WTC11 (cell line): Measurements from ENCODE around the gene ASTE1. TPM values are rescaled to one million over a fixed set of nuclear protein-coding genes. Genes with fewer than 3 reads are reported as not detected.
A peak's percentile ranks its signal among the peaks of the same experiment; 100 is the strongest.

ENCODE experiments used
- ATAC-seq: fragments of 200-7000 bp; cut with Tn5 transposase; 2 replicates; pipeline ENCODE4 v1.10.0; 2021; ENCODE audit warnings: mild to moderate bottlenecking, moderate library complexity
- CTCF ChIA-PET: fragments of 300-600 bp; sonication (Branson Sonifier 250); formaldehyde crosslinking; loops from one replicate; lab custom pipeline; 2021; ENCODE audit warnings: antibody characterized with exemption; lab: Charles Lee
- POLR2A ChIA-PET: fragments of 350-600 bp; sonication (Branson Sonifier 250); formaldehyde crosslinking; loops from one replicate; lab custom pipeline; 2021; ENCODE audit warnings: antibody characterized with exemption; lab: Charles Lee
- DNase-seq: peaks from one replicate; pipeline ENCODE4 v3.0.0; 2021; ENCODE audit warnings: low spot score
- H3K27ac Mint-ChIP-seq: 2 replicates; pipeline ENCODE4 v1.8.0; 2021; ENCODE audit warnings: mixed read lengths
- H3K27me3 Mint-ChIP-seq: 2 replicates; pipeline ENCODE4 v1.8.0; 2021; ENCODE audit warnings: low read depth, mild to moderate bottlenecking, moderate library complexity, mixed read lengths
- H3K36me3 Mint-ChIP-seq: 2 replicates; pipeline ENCODE4 v1.8.0; 2021; ENCODE audit warnings: mixed read lengths
- H3K4me1 Mint-ChIP-seq: 2 replicates; pipeline ENCODE4 v1.8.0; 2022; ENCODE audit warnings: mixed read lengths
- H3K4me3 Mint-ChIP-seq: 2 replicates; pipeline ENCODE4 v1.8.0; 2021; ENCODE audit warnings: mild to moderate bottlenecking, moderate library complexity, mixed read lengths
- H3K9me3 Mint-ChIP-seq: 2 replicates; pipeline ENCODE4 v1.8.0; 2021; ENCODE audit warnings: mixed read lengths
- ATF1 ChIP-seq: sonication (generic); formaldehyde crosslinking; IDR thresholded peaks from 2 replicates; pipeline ENCODE4 v1.8.1; 2023; ENCODE audit warnings: mild to moderate bottlenecking, moderate library complexity, missing genetic modification reagents
- CBFB ChIP-seq: sonication (generic); formaldehyde crosslinking; IDR thresholded peaks from 2 replicates; pipeline ENCODE4 v1.8.1; 2022; ENCODE audit warnings: mild to moderate bottlenecking, low read depth, missing genetic modification reagents
- CREB1 ChIP-seq: sonication (generic); formaldehyde crosslinking; IDR thresholded peaks from 2 replicates; pipeline ENCODE4 v1.8.0; 2023; ENCODE audit warnings: mild to moderate bottlenecking, missing genetic modification reagents
- ETV6 ChIP-seq: sonication (generic); formaldehyde crosslinking; IDR thresholded peaks from 2 replicates; pipeline ENCODE4 v1.8.1; 2022; ENCODE audit warnings: mild to moderate bottlenecking, missing genetic modification reagents
- FOXK1 ChIP-seq: sonication (generic); formaldehyde crosslinking; IDR thresholded peaks from 2 replicates; pipeline ENCODE4 v1.8.0; 2022; ENCODE audit warnings: mild to moderate bottlenecking, moderate library complexity, missing genetic modification reagents
- MXD4 ChIP-seq: fragments of 250-450 bp; sonication (Bioruptor Pico); IDR thresholded peaks from 2 replicates; pipeline ENCODE4 v1.8.0; 2021; ENCODE audit warnings: mild to moderate bottlenecking, moderate library complexity, borderline replicate concordance
- NFATC4 ChIP-seq: fragments of 250-450 bp; sonication (Bioruptor Pico); IDR thresholded peaks from 2 replicates; pipeline ENCODE4 v1.9.0; 2021; ENCODE audit warnings: mild to moderate bottlenecking
- SMAD3 ChIP-seq: sonication (generic); formaldehyde crosslinking; IDR thresholded peaks from 2 replicates; pipeline ENCODE4 v1.8.0; 2022; ENCODE audit warnings: missing genetic modification reagents, mild to moderate bottlenecking, borderline replicate concordance
- ZBTB21 ChIP-seq: sonication (generic); formaldehyde crosslinking; IDR thresholded peaks from 2 replicates; pipeline ENCODE4 v1.8.1; 2023; ENCODE audit warnings: mild to moderate bottlenecking, missing genetic modification reagents, borderline replicate concordance
- ZNF121 ChIP-seq: sonication (generic); formaldehyde crosslinking; IDR thresholded peaks from 2 replicates; pipeline ENCODE4 v1.8.0; 2023; ENCODE audit warnings: missing genetic modification reagents
- ZNF219 ChIP-seq: sonication (generic); formaldehyde crosslinking; IDR thresholded peaks from 2 replicates; pipeline ENCODE4 v1.8.0; 2023; ENCODE audit warnings: missing genetic modification reagents, mild to moderate bottlenecking, borderline replicate concordance
- ZNF232 ChIP-seq: sonication (generic); formaldehyde crosslinking; IDR thresholded peaks from 2 replicates; pipeline ENCODE4 v1.8.0; 2022; ENCODE audit warnings: mild to moderate bottlenecking, missing genetic modification reagents
- ZNF263 ChIP-seq: sonication (generic); formaldehyde crosslinking; IDR thresholded peaks from 2 replicates; pipeline ENCODE4 v1.8.1; 2022; ENCODE audit warnings: low read depth, mild to moderate bottlenecking, moderate library complexity, missing genetic modification reagents
- ZNF317 ChIP-seq: sonication (generic); formaldehyde crosslinking; IDR thresholded peaks from 2 replicates; pipeline ENCODE4 v1.8.1; 2023; ENCODE audit warnings: low read depth, mild to moderate bottlenecking, moderate library complexity, missing genetic modification reagents, borderline replicate concordance
- ZNF423 ChIP-seq: fragments of 250-450 bp; sonication (Bioruptor Pico); IDR thresholded peaks from 2 replicates; pipeline ENCODE4 v2.1.2; 2022; ENCODE audit warnings: mild to moderate bottlenecking, moderate library complexity
- ZNF671 ChIP-seq: fragments of 250-450 bp; sonication (Bioruptor Pico); IDR thresholded peaks from 2 replicates; pipeline ENCODE4 v1.8.0; 2021; ENCODE audit warnings: mild to moderate bottlenecking
- ZSCAN18 ChIP-seq: fragments of 250-450 bp; sonication (Bioruptor Pico); IDR thresholded peaks from 2 replicates; pipeline ENCODE4 v2.1.2; 2022; ENCODE audit warnings: mild to moderate bottlenecking, moderate library complexity
- total RNA-seq: library from RNA; stranded (reverse); gene quantifications from 3 replicates; pipeline ENCODE4 v1.2.3, GENCODE V29; 2021
- TF ChIP-seq, protein P1 (sequence below): sonication (generic); formaldehyde crosslinking; IDR thresholded peaks from 2 replicates; pipeline ENCODE4 v1.8.1; 2023; ENCODE audit warnings: mild to moderate bottlenecking, missing genetic modification reagents, borderline replicate concordance
- TF ChIP-seq, protein P2 (sequence below): fragments of 200-600 bp; IDR thresholded peaks from 2 replicates; pipeline ENCODE4 v1.8.0; 2022; ENCODE audit warnings: antibody characterized with exemption
- TF ChIP-seq, protein P3 (sequence below): sonication (generic); formaldehyde crosslinking; IDR thresholded peaks from 2 replicates; pipeline ENCODE4 v1.8.0; 2023; ENCODE audit warnings: missing genetic modification reagents
- TF ChIP-seq, protein P4 (sequence below): sonication (generic); formaldehyde crosslinking; IDR thresholded peaks from 2 replicates; pipeline ENCODE4 v1.8.1; 2022; ENCODE audit warnings: missing genetic modification reagents, borderline replicate concordance
- TF ChIP-seq, protein P5 (sequence below): sonication (generic); formaldehyde crosslinking; IDR thresholded peaks from 2 replicates; pipeline ENCODE4 v1.8.1; 2022; ENCODE audit warnings: mild to moderate bottlenecking, moderate library complexity, missing genetic modification reagents
- TF ChIP-seq, protein P6 (sequence below): sonication (generic); formaldehyde crosslinking; IDR thresholded peaks from 2 replicates; pipeline ENCODE4 v1.8.1; 2023; ENCODE audit warnings: mild to moderate bottlenecking, missing genetic modification reagents, moderate library complexity

Gene ASTE1
- total RNA-seq, 1 experiment from 2014 or later: 5.8 TPM

GRCh38 chr3:131001071-131001470, 25.6 kb downstream of the ASTE1 start:
- Mint-ChIP-seq H3K9me3 (no peaks in the 10 kb centered on the region), H3K36me3 (peaks cover 25% of the 10 kb centered on the region), H3K27me3 (no peaks in the 10 kb centered on the region), H3K4me1 (no peaks in the 10 kb centered on the region)
- ChIA-PET CTCF (no interaction called here), POLR2A (no interaction called here)
- no peak for TF ChIP-seq ETV6 (CRISPR knock-in tag)
- TF ChIP-seq ZNF317: no peak
- TF ChIP-seq, all 79 proteins: peak for 0
- Mint-ChIP-seq H3K4me3 (no peak overlapping the region), H3K27ac (peak overlapping the region; percentile 78; the same call in 1 of the 2 replicates)
- DNase-seq (no peak), ATAC-seq (no peak)

DNA sequence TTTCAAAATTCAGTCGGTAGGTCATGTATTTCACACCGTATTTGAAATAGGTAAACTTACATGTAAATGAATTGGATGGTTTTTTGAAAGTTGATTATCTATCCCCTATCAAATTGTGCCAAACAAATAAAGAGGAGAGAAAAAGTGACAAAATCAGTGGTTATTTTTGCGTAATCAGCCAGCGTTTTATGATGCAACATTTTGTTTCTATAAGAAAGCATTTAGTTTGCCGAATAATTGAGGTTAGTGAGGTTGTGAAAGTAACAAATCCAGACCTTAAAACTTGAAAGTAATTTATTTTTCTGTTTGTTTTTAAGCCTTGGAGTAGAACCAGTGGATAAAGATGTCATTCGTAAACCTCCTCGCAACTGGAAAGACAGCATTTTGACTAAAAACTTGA, 29.3 kb downstream of the ASTE1 start:
- no peak overlapping the region for H3K27ac Mint-ChIP-seq
- peaks cover 26% of the 10 kb centered on the region for H3K36me3 Mint-ChIP-seq
- TF ChIP-seq ATF1 (no peak), FOXK1 (CRISPR knock-in tag) (no peak), ZNF671 (CRISPR knock-in tag) (no peak), ZNF219 (CRISPR knock-in tag) (no peak), ZSCAN18 (CRISPR knock-in tag) (no peak), ZNF232 (CRISPR knock-in tag) (no peak), SMAD3 (no peak), CREB1 (CRISPR knock-in tag) (no peak)
- TF ChIP-seq, protein P1, sequence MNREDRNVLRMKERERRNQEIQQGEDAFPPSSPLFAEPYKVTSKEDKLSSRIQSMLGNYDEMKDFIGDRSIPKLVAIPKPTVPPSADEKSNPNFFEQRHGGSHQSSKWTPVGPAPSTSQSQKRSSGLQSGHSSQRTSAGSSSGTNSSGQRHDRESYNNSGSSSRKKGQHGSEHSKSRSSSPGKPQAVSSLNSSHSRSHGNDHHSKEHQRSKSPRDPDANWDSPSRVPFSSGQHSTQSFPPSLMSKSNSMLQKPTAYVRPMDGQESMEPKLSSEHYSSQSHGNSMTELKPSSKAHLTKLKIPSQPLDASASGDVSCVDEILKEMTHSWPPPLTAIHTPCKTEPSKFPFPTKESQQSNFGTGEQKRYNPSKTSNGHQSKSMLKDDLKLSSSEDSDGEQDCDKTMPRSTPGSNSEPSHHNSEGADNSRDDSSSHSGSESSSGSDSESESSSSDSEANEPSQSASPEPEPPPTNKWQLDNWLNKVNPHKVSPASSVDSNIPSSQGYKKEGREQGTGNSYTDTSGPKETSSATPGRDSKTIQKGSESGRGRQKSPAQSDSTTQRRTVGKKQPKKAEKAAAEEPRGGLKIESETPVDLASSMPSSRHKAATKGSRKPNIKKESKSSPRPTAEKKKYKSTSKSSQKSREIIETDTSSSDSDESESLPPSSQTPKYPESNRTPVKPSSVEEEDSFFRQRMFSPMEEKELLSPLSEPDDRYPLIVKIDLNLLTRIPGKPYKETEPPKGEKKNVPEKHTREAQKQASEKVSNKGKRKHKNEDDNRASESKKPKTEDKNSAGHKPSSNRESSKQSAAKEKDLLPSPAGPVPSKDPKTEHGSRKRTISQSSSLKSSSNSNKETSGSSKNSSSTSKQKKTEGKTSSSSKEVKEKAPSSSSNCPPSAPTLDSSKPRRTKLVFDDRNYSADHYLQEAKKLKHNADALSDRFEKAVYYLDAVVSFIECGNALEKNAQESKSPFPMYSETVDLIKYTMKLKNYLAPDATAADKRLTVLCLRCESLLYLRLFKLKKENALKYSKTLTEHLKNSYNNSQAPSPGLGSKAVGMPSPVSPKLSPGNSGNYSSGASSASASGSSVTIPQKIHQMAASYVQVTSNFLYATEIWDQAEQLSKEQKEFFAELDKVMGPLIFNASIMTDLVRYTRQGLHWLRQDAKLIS (CRISPR knock-in tag): no peak
- TF ChIP-seq, protein P2, sequence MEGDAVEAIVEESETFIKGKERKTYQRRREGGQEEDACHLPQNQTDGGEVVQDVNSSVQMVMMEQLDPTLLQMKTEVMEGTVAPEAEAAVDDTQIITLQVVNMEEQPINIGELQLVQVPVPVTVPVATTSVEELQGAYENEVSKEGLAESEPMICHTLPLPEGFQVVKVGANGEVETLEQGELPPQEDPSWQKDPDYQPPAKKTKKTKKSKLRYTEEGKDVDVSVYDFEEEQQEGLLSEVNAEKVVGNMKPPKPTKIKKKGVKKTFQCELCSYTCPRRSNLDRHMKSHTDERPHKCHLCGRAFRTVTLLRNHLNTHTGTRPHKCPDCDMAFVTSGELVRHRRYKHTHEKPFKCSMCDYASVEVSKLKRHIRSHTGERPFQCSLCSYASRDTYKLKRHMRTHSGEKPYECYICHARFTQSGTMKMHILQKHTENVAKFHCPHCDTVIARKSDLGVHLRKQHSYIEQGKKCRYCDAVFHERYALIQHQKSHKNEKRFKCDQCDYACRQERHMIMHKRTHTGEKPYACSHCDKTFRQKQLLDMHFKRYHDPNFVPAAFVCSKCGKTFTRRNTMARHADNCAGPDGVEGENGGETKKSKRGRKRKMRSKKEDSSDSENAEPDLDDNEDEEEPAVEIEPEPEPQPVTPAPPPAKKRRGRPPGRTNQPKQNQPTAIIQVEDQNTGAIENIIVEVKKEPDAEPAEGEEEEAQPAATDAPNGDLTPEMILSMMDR: no peak
- TF ChIP-seq, protein P3, sequence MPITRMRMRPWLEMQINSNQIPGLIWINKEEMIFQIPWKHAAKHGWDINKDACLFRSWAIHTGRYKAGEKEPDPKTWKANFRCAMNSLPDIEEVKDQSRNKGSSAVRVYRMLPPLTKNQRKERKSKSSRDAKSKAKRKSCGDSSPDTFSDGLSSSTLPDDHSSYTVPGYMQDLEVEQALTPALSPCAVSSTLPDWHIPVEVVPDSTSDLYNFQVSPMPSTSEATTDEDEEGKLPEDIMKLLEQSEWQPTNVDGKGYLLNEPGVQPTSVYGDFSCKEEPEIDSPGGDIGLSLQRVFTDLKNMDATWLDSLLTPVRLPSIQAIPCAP: no peak
- CTCF ChIA-PET: no interaction called here
- DNase-seq: no peak
- no peaks in the 10 kb centered on the region for H3K27me3 Mint-ChIP-seq
- POLR2A ChIA-PET: no interaction called here
- ATAC-seq: no peak
- H3K4me3 Mint-ChIP-seq: no peak overlapping the region
- no peaks in the 10 kb centered on the region for H3K4me1 Mint-ChIP-seq
- no peaks in the 10 kb centered on the region for H3K9me3 Mint-ChIP-seq

DNA sequence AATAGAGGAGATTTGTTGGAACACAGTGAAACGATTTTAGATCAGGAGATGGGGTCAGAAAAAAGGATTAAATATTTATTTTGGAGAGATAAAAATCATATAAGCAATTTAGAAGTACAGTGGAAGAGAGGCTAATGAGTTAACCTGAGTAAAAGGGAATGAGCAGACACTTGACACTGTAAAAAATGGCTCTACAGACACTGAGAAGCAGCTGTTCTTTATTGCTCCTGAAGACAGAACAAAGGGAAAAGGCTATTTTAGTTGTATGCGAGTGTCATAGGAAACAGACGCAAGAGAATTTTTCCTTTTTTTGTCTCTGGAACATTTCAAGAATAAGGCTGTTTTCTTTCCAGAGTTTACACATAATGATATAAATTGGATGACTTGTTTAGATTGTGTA, 34.3 kb downstream of the ASTE1 start:
- DNase-seq (no peak), ATAC-seq (no peak)
- H3K9me3 Mint-ChIP-seq: peaks cover 4% of the 10 kb centered on the region
- H3K4me3 Mint-ChIP-seq: no peak overlapping the region
- POLR2A ChIA-PET: no interaction called here
- peaks cover 3% of the 10 kb centered on the region; the same call in 1 of the 2 replicates for H3K4me1 Mint-ChIP-seq
- no peaks in the 10 kb centered on the region for H3K27me3 Mint-ChIP-seq
- H3K27ac Mint-ChIP-seq: no peak overlapping the region
- H3K36me3 Mint-ChIP-seq: peaks cover 23% of the 10 kb centered on the region
- CTCF ChIA-PET: no interaction called here
- TF ChIP-seq, protein P4, sequence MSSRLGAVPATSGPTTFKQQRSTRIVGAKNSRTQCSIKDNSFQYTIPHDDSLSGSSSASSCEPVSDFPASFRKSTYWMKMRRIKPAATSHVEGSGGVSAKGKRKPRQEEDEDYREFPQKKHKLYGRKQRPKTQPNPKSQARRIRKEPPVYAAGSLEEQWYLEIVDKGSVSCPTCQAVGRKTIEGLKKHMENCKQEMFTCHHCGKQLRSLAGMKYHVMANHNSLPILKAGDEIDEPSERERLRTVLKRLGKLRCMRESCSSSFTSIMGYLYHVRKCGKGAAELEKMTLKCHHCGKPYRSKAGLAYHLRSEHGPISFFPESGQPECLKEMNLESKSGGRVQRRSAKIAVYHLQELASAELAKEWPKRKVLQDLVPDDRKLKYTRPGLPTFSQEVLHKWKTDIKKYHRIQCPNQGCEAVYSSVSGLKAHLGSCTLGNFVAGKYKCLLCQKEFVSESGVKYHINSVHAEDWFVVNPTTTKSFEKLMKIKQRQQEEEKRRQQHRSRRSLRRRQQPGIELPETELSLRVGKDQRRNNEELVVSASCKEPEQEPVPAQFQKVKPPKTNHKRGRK: no peak
- TF ChIP-seq ZNF263 (CRISPR knock-in tag): no peak
- TF ChIP-seq MXD4 (CRISPR knock-in tag): no peak
- TF ChIP-seq ZNF423 (CRISPR knock-in tag): no peak
- no peak for TF ChIP-seq ZNF232 (CRISPR knock-in tag)
- no peak for TF ChIP-seq ZBTB21 (CRISPR knock-in tag)
- TF ChIP-seq SMAD3: no peak
- TF ChIP-seq CREB1 (CRISPR knock-in tag): no peak
- TF ChIP-seq NFATC4 (CRISPR knock-in tag): no peak
- no peak for TF ChIP-seq ZNF121 (CRISPR knock-in tag)
- TF ChIP-seq, protein P5, sequence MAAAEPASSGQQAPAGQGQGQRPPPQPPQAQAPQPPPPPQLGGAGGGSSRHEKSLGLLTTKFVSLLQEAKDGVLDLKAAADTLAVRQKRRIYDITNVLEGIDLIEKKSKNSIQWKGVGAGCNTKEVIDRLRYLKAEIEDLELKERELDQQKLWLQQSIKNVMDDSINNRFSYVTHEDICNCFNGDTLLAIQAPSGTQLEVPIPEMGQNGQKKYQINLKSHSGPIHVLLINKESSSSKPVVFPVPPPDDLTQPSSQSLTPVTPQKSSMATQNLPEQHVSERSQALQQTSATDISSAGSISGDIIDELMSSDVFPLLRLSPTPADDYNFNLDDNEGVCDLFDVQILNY (CRISPR knock-in tag): no peak
- no peak for TF ChIP-seq CBFB (CRISPR knock-in tag)
- TF ChIP-seq, protein P6, sequence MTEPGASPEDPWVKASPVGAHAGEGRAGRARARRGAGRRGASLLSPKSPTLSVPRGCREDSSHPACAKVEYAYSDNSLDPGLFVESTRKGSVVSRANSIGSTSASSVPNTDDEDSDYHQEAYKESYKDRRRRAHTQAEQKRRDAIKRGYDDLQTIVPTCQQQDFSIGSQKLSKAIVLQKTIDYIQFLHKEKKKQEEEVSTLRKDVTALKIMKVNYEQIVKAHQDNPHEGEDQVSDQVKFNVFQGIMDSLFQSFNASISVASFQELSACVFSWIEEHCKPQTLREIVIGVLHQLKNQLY (CRISPR knock-in tag): no peak
